Measurements from ENCODE around the gene CACNA1C.

The CACNA1C gene

DNA sequence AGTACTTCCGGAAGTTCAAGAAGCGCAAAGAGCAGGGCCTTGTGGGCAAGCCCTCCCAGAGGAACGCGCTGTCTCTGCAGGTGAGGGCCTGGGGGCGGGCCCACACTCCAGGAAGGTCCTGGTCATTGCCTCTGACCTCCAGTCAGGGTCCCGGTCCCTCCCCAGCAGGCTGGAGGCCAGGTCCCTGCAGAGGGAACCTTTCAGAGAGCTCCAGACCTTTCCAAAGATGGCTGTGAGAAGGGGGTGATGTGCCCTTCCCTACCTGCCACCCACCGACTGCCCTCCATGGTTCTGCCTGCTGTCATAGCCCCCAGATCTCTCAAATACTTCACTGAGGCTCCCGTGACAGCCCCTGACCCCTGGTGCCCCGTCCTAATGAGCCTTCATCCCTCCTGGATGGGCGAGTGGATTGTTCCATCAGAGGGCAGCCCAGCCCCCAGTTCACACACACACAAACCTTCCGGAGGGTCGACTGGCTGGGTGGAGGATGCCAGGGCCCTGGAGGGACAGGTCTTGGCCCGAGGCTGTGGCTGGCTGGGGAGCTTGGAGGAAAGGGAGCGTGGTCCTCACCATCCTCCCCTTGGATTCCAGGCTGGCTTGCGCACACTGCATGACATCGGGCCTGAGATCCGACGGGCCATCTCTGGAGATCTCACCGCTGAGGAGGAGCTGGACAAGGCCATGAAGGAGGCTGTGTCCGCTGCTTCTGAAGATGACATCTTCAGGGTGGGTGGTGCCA, 624.5 kb downstream of the CACNA1C start:
- Histone ChIP-seq H3K27me3 (ENCODE audit: control insufficient read depth in 5 of 5, insufficient read depth in 4 of 5, low read length in 5 of 5) (no peaks in the 10 kb centered on the region), H3K9me3 (ENCODE audit: control insufficient read depth in 5 of 5, low read length in 5 of 5) (no peaks in the 10 kb centered on the region), H3K4me3 (ENCODE audit: low read depth in 1 of 5, low read length in 5 of 5) (no peak overlapping the region), H3K4me1 (ENCODE audit: control insufficient read depth in 5 of 5, insufficient read depth in 5 of 5, low read length in 5 of 5) (no peaks in the 10 kb centered on the region), H3K27ac (ENCODE audit: low read depth, low read length) (no peak overlapping the region), H3K9ac (ENCODE audit: low read length in 5 of 5) (no peak overlapping the region), H3K36me3 (ENCODE audit: control insufficient read depth in 5 of 5, insufficient read depth in 5 of 5, low read length in 5 of 5) (peaks cover 0 to 26% (median 3%) of the 10 kb centered on the region in 5 donors)

DNA sequence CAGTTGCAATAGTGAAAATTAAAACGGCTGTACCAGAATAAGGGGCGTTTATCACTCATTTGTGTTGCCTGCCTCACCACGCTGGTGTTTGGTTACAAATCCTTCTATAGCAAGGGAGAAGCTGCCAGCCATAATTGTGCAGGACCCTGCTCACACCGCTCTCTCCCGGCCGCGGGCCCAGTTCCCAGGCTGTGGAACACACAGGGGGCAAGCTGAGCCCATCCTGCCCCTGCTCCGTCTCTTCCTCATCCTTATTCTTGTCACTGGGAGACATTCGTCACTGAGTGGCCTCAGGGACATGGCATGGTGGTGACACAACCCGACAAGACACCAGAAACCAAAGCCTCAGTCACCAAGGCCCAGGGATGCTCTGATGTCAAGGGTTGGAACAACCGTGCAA, 625.6 kb downstream of the CACNA1C start:
- H3K9me3 ChIP-seq (ENCODE audit: control insufficient read depth in 5 of 5, low read length in 5 of 5), result no peaks in the 10 kb centered on the region
- peaks cover 0 to 26% (median 3%) of the 10 kb centered on the region in 5 donors for H3K36me3 ChIP-seq (ENCODE audit: control insufficient read depth in 5 of 5, insufficient read depth in 5 of 5, low read length in 5 of 5)
- no peaks in the 10 kb centered on the region for H3K4me1 ChIP-seq (ENCODE audit: control insufficient read depth in 5 of 5, insufficient read depth in 5 of 5, low read length in 5 of 5)

DNA sequence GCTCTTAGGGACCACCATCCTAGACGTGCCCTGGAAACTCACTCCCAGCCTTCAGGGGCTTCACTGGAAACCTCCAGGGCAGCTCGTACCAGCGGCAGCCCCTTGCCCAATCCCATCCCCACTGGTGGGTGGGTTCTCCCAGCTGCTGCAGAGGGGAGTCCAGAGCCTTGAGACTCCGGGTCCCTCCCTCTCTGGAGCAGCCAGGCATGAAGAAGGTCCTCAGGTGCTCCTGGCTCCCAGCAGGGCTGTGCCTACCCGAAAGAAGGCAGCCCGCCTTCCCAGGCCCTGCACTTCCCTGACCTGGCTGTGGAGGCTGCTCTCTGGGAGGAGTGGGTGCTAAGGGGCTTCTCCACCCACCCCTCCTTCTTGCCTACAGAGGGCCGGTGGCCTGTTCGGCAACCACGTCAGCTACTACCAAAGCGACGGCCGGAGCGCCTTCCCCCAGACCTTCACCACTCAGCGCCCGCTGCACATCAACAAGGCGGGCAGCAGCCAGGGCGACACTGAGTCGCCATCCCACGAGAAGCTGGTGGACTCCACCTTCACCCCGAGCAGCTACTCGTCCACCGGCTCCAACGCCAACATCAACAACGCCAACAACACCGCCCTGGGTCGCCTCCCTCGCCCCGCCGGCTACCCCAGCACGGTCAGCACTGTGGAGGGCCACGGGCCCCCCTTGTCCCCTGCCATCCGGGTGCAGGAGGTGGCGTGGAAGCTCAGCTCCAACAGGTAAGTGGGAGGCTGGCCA, 626.5 kb downstream of the CACNA1C start:
- Histone ChIP-seq H3K9me3 (ENCODE audit: control insufficient read depth in 5 of 5, low read length in 5 of 5) (no peaks in the 10 kb centered on the region), H3K4me1 (ENCODE audit: control insufficient read depth in 5 of 5, insufficient read depth in 5 of 5, low read length in 5 of 5) (no peaks in the 10 kb centered on the region), H3K4me3 (ENCODE audit: low read depth in 1 of 5, low read length in 5 of 5) (no peak overlapping the region), H3K27ac (ENCODE audit: low read depth, low read length) (no peak overlapping the region), H3K36me3 (ENCODE audit: control insufficient read depth in 5 of 5, insufficient read depth in 5 of 5, low read length in 5 of 5) (peaks cover 0 to 26% (median 3%) of the 10 kb centered on the region in 5 donors), H3K27me3 (ENCODE audit: control insufficient read depth in 5 of 5, insufficient read depth in 4 of 5, low read length in 5 of 5) (no peaks in the 10 kb centered on the region), H3K9ac (ENCODE audit: low read length in 5 of 5) (no peak overlapping the region)

More for the DNA sequence above, 625.6 kb downstream of the CACNA1C start:
- no peak overlapping the region for H3K9ac ChIP-seq (ENCODE audit: low read length in 5 of 5)
- no peak overlapping the region for H3K27ac ChIP-seq (ENCODE audit: low read depth, low read length)
- H3K27me3 ChIP-seq (ENCODE audit: control insufficient read depth in 5 of 5, insufficient read depth in 4 of 5, low read length in 5 of 5), result no peaks in the 10 kb centered on the region
- no peak overlapping the region for H3K4me3 ChIP-seq (ENCODE audit: low read depth in 1 of 5, low read length in 5 of 5)

DNA sequence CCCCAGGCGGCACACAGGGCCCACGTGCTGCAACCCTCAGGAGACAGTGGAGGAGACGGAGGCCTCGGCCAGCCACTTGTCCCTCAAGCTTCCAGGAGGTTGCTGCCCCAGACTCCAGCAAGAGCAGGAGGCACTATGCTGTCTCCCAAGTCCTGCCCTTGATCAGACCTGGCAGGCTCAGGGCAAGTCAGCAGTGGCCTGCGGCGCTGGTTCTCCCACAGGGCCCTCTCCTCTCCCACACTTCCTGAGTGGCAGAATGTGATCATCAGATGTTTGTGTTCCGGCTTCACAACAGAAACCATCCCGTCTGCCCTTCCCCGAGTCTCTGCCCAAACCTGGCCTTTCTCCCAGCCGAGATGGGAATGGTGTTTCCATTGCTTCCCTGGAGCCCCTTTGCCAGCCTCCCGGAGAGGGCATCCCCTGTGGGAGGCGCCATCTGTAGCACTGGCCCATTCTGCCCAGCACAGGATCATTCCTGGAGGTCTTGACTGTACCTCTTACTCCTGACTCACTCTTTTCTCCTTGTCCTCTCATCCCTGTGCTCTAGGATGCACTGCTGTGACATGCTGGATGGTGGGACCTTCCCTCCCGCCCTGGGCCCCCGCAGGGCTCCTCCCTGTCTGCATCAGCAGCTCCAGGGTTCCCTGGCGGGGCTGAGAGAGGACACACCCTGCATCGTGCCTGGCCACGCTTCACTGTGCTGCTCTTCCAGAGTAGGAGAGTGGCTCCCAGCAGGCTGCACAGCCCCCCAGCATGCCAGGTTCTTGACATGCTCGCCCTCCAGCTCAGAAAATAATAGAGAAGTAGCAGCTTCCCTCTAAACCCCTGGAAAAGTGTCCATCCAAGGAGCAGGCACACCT, 627.3 kb downstream of the CACNA1C start:
- Histone ChIP-seq H3K4me3 (ENCODE audit: low read depth in 1 of 5, low read length in 5 of 5) (no peak overlapping the region), H3K36me3 (ENCODE audit: control insufficient read depth in 5 of 5, insufficient read depth in 5 of 5, low read length in 5 of 5) (peaks cover 0 to 26% (median 3%) of the 10 kb centered on the region in 5 donors), H3K27me3 (ENCODE audit: control insufficient read depth in 5 of 5, insufficient read depth in 4 of 5, low read length in 5 of 5) (no peaks in the 10 kb centered on the region), H3K9ac (ENCODE audit: low read length in 5 of 5) (no peak overlapping the region), H3K4me1 (ENCODE audit: control insufficient read depth in 5 of 5, insufficient read depth in 5 of 5, low read length in 5 of 5) (no peaks in the 10 kb centered on the region), H3K27ac (ENCODE audit: low read depth, low read length) (no peak overlapping the region), H3K9me3 (ENCODE audit: control insufficient read depth in 5 of 5, low read length in 5 of 5) (no peaks in the 10 kb centered on the region)

DNA sequence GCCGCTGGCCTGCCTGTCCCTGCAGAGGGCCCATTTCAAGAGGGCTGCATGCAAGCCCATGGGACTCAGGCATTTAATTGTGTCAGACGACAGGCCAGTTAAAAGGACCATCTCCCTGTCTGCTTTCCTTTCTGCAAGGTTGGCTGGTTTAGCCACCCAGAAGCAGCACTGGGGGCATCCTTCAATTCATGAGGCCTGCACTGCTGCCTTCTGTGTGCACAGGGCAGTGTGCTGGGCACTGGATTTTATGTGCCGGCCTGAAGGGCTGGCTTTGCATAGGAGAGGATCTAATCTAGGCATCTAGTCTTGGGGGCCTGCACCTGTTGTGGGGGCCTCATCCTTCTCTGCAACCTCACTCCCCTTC, 627.9 kb downstream of the CACNA1C start:
- H3K9ac ChIP-seq (ENCODE audit: low read length in 5 of 5), result no peak overlapping the region
- no peak overlapping the region for H3K27ac ChIP-seq (ENCODE audit: low read depth, low read length)

DNA sequence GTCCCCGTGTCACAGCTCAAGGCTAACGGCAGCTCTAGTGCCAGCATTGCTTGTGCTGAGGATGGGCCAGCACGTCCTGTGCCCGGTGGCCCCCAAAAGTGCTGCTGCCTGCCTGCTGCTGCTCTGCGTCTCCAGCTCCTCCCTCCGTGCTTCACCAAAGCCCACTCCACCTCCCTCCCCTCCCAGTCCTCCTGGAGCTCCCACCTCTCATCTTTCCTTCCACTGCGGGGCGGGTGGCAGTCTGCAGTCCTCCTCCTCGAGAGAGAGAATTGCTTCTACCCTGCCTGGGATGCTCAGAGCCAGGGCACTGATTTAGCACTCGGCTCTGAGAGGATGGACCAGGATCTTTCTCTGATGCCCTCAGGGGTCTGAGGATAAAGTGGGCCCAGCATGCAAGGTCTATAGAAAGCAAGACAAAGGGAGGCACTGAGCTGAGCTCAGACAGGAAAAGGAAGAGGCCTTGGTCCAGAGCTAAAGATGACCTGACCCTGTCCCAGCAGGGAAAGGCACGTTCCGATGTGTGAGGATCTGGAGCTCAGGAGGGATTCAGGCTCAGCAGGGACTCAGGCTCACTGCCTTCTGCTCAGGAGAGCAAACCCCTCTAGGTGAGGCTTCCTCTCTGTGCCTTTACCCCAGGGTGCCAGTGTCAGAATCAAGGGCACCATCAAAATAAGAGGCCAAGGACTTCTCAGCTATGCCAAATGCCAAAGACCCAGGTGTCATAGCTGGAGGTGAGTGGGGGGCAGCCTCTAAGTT, 628.8 kb downstream of the CACNA1C start:
- no peak overlapping the region for H3K9ac ChIP-seq (ENCODE audit: low read length in 5 of 5)

More for the DNA sequence above, 627.9 kb downstream of the CACNA1C start:
- Histone ChIP-seq H3K4me1 (ENCODE audit: control insufficient read depth in 5 of 5, insufficient read depth in 5 of 5, low read length in 5 of 5) (no peaks in the 10 kb centered on the region), H3K4me3 (ENCODE audit: low read depth in 1 of 5, low read length in 5 of 5) (no peak overlapping the region), H3K36me3 (ENCODE audit: control insufficient read depth in 5 of 5, insufficient read depth in 5 of 5, low read length in 5 of 5) (peaks cover 0 to 25% (median 3%) of the 10 kb centered on the region in 5 donors), H3K9me3 (ENCODE audit: control insufficient read depth in 5 of 5, low read length in 5 of 5) (no peaks in the 10 kb centered on the region), H3K27me3 (ENCODE audit: control insufficient read depth in 5 of 5, insufficient read depth in 4 of 5, low read length in 5 of 5) (no peaks in the 10 kb centered on the region)

DNA sequence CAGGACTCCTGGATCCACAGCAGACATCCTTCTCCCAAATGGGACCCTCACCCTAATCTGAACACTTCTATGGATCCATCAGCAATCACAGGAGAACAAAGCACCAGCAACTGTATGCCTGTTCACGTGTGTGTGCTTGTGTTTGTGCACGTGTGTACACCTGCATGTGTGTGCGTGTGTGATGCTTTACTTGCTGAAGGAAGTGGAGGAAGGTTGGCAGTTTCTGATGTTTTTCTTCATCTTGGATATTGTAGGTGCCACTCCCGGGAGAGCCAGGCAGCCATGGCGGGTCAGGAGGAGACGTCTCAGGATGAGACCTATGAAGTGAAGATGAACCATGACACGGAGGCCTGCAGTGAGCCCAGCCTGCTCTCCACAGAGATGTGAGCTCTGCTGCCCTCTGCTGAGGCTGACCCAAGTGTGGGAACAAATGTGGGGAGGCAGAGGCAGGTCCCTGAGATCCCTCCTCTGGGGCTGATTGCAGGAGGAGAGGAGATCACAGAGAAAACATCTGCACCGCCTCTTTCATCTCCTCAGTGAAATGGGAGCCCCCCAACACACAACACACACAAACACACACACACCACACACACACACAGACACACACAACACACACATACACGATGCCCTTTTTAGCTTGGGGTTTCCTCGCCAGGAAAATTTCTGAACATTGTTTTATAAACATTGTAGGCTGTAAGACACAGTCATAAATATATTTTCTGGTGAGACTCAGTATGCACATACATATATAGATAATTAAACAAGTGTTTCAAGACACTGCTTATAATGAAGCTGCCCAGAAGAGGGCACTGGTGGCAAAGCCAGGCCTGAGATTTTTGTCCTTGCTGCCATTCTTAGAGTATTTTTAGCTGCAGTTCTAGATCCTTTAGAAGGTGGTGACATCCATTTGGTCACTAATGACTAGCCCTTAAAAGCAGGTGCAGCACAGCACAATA, 629.8 kb downstream of the CACNA1C start:
- Histone ChIP-seq H3K27ac (ENCODE audit: low read depth, low read length) (no peak overlapping the region), H3K27me3 (ENCODE audit: control insufficient read depth in 5 of 5, insufficient read depth in 4 of 5, low read length in 5 of 5) (no peaks in the 10 kb centered on the region), H3K9ac (ENCODE audit: low read length in 5 of 5) (no peak overlapping the region), H3K36me3 (ENCODE audit: control insufficient read depth in 5 of 5, insufficient read depth in 5 of 5, low read length in 5 of 5) (peaks cover 0 to 15% (median 3%) of the 10 kb centered on the region in 5 donors), H3K9me3 (ENCODE audit: control insufficient read depth in 5 of 5, low read length in 5 of 5) (no peaks in the 10 kb centered on the region), H3K4me1 (ENCODE audit: control insufficient read depth in 5 of 5, insufficient read depth in 5 of 5, low read length in 5 of 5) (no peaks in the 10 kb centered on the region), H3K4me3 (ENCODE audit: low read depth in 1 of 5, low read length in 5 of 5) (no peak overlapping the region)

More for the DNA sequence above, 628.8 kb downstream of the CACNA1C start:
- H3K4me1 ChIP-seq (ENCODE audit: control insufficient read depth in 5 of 5, insufficient read depth in 5 of 5, low read length in 5 of 5), result no peaks in the 10 kb centered on the region
- no peak overlapping the region for H3K27ac ChIP-seq (ENCODE audit: low read depth, low read length)
- H3K9me3 ChIP-seq (ENCODE audit: control insufficient read depth in 5 of 5, low read length in 5 of 5), result no peaks in the 10 kb centered on the region
- no peak overlapping the region for H3K4me3 ChIP-seq (ENCODE audit: low read depth in 1 of 5, low read length in 5 of 5)
- no peaks in the 10 kb centered on the region for H3K27me3 ChIP-seq (ENCODE audit: control insufficient read depth in 5 of 5, insufficient read depth in 4 of 5, low read length in 5 of 5)
- peaks cover 0 to 22% (median 3%) of the 10 kb centered on the region in 5 donors for H3K36me3 ChIP-seq (ENCODE audit: control insufficient read depth in 5 of 5, insufficient read depth in 5 of 5, low read length in 5 of 5)

DNA sequence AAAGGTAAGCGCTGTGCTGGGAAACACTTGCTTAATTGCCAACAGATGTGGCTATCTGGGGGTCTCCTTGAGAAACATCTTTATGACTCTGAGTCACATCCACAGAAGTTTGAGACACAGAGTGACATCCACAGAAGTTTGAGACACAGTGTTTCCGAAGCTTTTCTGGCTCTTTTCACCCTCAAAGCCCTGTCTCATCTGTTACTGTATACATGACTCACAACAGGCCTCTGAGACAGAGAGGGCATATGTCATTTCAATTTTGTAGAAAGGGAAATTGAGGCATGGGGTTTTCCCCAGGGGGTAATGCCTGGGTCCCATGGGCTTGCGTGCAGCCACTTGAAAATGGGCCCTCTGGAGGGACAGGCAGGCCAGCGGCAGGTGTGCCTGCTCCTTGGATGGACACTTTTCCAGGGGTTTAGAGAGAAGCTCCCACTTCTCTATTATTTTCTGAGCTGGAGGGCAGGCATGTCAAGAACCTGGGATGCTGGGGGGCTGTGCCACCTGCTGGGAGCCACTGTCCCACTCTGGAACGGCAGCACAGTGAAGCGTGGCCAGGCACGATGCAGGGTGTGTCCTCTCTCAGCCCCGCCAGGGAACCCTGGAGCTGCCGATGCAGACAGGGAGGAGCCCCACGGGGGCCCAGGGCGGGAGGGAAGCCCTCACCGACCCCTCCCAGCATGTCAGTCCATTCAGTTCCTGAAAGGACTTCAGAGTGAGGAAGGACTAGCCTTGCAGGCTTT, 630.7 kb downstream of the CACNA1C start:
- Histone ChIP-seq H3K27me3 (ENCODE audit: control insufficient read depth in 5 of 5, insufficient read depth in 4 of 5, low read length in 5 of 5) (no peaks in the 10 kb centered on the region), H3K4me1 (ENCODE audit: control insufficient read depth in 5 of 5, insufficient read depth in 5 of 5, low read length in 5 of 5) (no peaks in the 10 kb centered on the region), H3K36me3 (ENCODE audit: control insufficient read depth in 5 of 5, insufficient read depth in 5 of 5, low read length in 5 of 5) (peaks cover 0 to 12% (median 3%) of the 10 kb centered on the region in 5 donors), H3K9me3 (ENCODE audit: control insufficient read depth in 5 of 5, low read length in 5 of 5) (no peaks in the 10 kb centered on the region), H3K9ac (ENCODE audit: low read length in 5 of 5) (no peak overlapping the region), H3K4me3 (ENCODE audit: low read depth in 1 of 5, low read length in 5 of 5) (no peak overlapping the region), H3K27ac (ENCODE audit: low read depth, low read length) (no peak overlapping the region)
